ENCODE data around the gene AURKAIP1.

Gene AURKAIP1

GRCh38 chr1:1335283-1335682 lies 39.7 kb downstream of the AURKAIP1 start:
- no peak for DNase-seq
- Histone ChIP-seq H4K8ac (ENCODE audit: low read length) (no peak overlapping the region), H3K9me3 (ENCODE audit: control insufficient read depth, low read length) (no peaks in the 10 kb centered on the region), H3K18ac (ENCODE audit: low read depth in 1 of 2, low read length in 2 of 2) (no peak overlapping the region), H3K4me1 (ENCODE audit: control insufficient read depth, insufficient read depth, low read depth, low read length) (peaks cover 23% of the 10 kb centered on the region), H2AFZ (ENCODE audit: low read depth, low read length) (no peak overlapping the region), H2BK12ac (ENCODE audit: low read length in 2 of 2) (no peak overlapping the region), H3K23ac (ENCODE audit: low read length in 2 of 2) (no peak overlapping the region), H2BK5ac (ENCODE audit: low read depth, low read length, poor library complexity, severe bottlenecking) (no peak overlapping the region), H3K27me3 (ENCODE audit: control insufficient read depth in 1 of 2, insufficient read depth in 1 of 2, low read length in 2 of 2) (no peaks in the 10 kb centered on the region), H2BK120ac (ENCODE audit: low read depth, low read length) (no peak overlapping the region), H3K36me3 (ENCODE audit: control insufficient read depth in 1 of 2, insufficient read depth in 2 of 2, low read depth in 1 of 2, low read length in 2 of 2) (peaks cover 13 to 88% of the 10 kb centered on the region in 2 experiments), H2AK5ac (ENCODE audit: low read length, severe bottlenecking) (no peak overlapping the region), H3K79me1 (replicated peaks; ENCODE audit: low read length, poor library complexity, severe bottlenecking) (peaks cover 10% of the 10 kb centered on the region), H3K4ac (ENCODE audit: low read depth in 1 of 2, low read length in 2 of 2) (no peak overlapping the region), H3K27ac (ENCODE audit: low read length, poor library complexity, severe bottlenecking) (no peak overlapping the region), H3K4me2 (ENCODE audit: low read length, poor library complexity, severe bottlenecking) (no peak overlapping the region), H3K9ac (ENCODE audit: low read length) (no peak overlapping the region), H3K4me3 (ENCODE audit: insufficient read depth in 1 of 2, low read depth in 1 of 2, low read length in 2 of 2) (no peak overlapping the region), H3K14ac (ENCODE audit: low read length in 2 of 2) (no peak overlapping the region), H4K91ac (ENCODE audit: low read length) (no peak overlapping the region), H2BK15ac (ENCODE audit: low read depth, poor library complexity, severe bottlenecking) (no peak overlapping the region)
- 87% methylated on average over 16 of the region's 16 CpGs for WGBS

- H2AFZ ChIP-seq (ENCODE audit: low read depth, low read length): no peak overlapping the region
- H3K18ac ChIP-seq (ENCODE audit: low read depth in 1 of 2, low read length in 2 of 2): no peak overlapping the region
- no peak overlapping the region for H3K27ac ChIP-seq (ENCODE audit: low read length, poor library complexity, severe bottlenecking)
- H3K23ac ChIP-seq (ENCODE audit: low read length in 2 of 2): no peak overlapping the region
- H3K9me3 ChIP-seq (ENCODE audit: control insufficient read depth, low read length): no peaks in the 10 kb centered on the region
- no peak overlapping the region for H3K4me2 ChIP-seq (ENCODE audit: low read length, poor library complexity, severe bottlenecking)
- no peak overlapping the region for H3K4ac ChIP-seq (ENCODE audit: low read depth in 1 of 2, low read length in 2 of 2)
- 86% methylated on average over 11 of the region's 11 CpGs for WGBS
- no peak overlapping the region for H4K8ac ChIP-seq (ENCODE audit: low read length)
- peaks cover 28% of the 10 kb centered on the region for H3K4me1 ChIP-seq (ENCODE audit: control insufficient read depth, insufficient read depth, low read depth, low read length)
- H2BK12ac ChIP-seq (ENCODE audit: low read length in 2 of 2): no peak overlapping the region
- H3K4me3 ChIP-seq (ENCODE audit: insufficient read depth in 1 of 2, low read depth in 1 of 2, low read length in 2 of 2): no peak overlapping the region
- no peak for DNase-seq
- no peak overlapping the region for H2BK5ac ChIP-seq (ENCODE audit: low read depth, low read length, poor library complexity, severe bottlenecking)
- H4K91ac ChIP-seq (ENCODE audit: low read length): no peak overlapping the region
- H3K36me3 ChIP-seq (ENCODE audit: control insufficient read depth in 1 of 2, insufficient read depth in 2 of 2, low read depth in 1 of 2, low read length in 2 of 2): peaks cover 12 to 88% of the 10 kb centered on the region in 2 experiments
- no peak overlapping the region for H2AK5ac ChIP-seq (ENCODE audit: low read length, severe bottlenecking)
- H2BK120ac ChIP-seq (ENCODE audit: low read depth, low read length): no peak overlapping the region
- no peak overlapping the region for H2BK15ac ChIP-seq (ENCODE audit: low read depth, poor library complexity, severe bottlenecking)
- H3K9ac ChIP-seq (ENCODE audit: low read length): no peak overlapping the region
- peaks cover 7% of the 10 kb centered on the region for H3K79me1 ChIP-seq (replicated peaks; ENCODE audit: low read length, poor library complexity, severe bottlenecking)
- H3K14ac ChIP-seq (ENCODE audit: low read length in 2 of 2): no peak overlapping the region
- no peaks in the 10 kb centered on the region for H3K27me3 ChIP-seq (ENCODE audit: control insufficient read depth in 1 of 2, insufficient read depth in 1 of 2, low read length in 2 of 2)
Measured at GRCh38 chr1:1334835-1335234, 40.2 kb downstream of the AURKAIP1 start.

- H3K27me3 ChIP-seq (ENCODE audit: control insufficient read depth in 1 of 2, insufficient read depth in 1 of 2, low read length in 2 of 2): no peaks in the 10 kb centered on the region
- no peak overlapping the region for H3K14ac ChIP-seq (ENCODE audit: low read length in 2 of 2)
- no peak overlapping the region for H4K8ac ChIP-seq (ENCODE audit: low read length)
- no peak overlapping the region for H3K9ac ChIP-seq (ENCODE audit: low read length)
- no peak overlapping the region for H3K4me2 ChIP-seq (ENCODE audit: low read length, poor library complexity, severe bottlenecking)
- no peak overlapping the region for H2BK15ac ChIP-seq (ENCODE audit: low read depth, poor library complexity, severe bottlenecking)
- no peak overlapping the region for H2AFZ ChIP-seq (ENCODE audit: low read depth, low read length)
- peaks cover 33% of the 10 kb centered on the region for H3K4me1 ChIP-seq (ENCODE audit: control insufficient read depth, insufficient read depth, low read depth, low read length)
- H3K4me3 ChIP-seq (ENCODE audit: insufficient read depth in 1 of 2, low read depth in 1 of 2, low read length in 2 of 2): no peak overlapping the region
- no peak overlapping the region for H2BK12ac ChIP-seq (ENCODE audit: low read length in 2 of 2)
- H2BK120ac ChIP-seq (ENCODE audit: low read depth, low read length): no peak overlapping the region
- no peak overlapping the region for H2AK5ac ChIP-seq (ENCODE audit: low read length, severe bottlenecking)
- no peak overlapping the region for H3K4ac ChIP-seq (ENCODE audit: low read depth in 1 of 2, low read length in 2 of 2)
- WGBS: 92% methylated on average over 36 of the region's 36 CpGs
- peaks cover 6% of the 10 kb centered on the region for H3K79me1 ChIP-seq (replicated peaks; ENCODE audit: low read length, poor library complexity, severe bottlenecking)
- peaks cover 6 to 88% of the 10 kb centered on the region in 2 experiments for H3K36me3 ChIP-seq (ENCODE audit: control insufficient read depth in 1 of 2, insufficient read depth in 2 of 2, low read depth in 1 of 2, low read length in 2 of 2)
- peak overlapping the region; percentile 1 for H4K91ac ChIP-seq (ENCODE audit: low read length)
- no peak overlapping the region for H3K18ac ChIP-seq (ENCODE audit: low read depth in 1 of 2, low read length in 2 of 2)
- no peak for DNase-seq
- no peak overlapping the region for H2BK5ac ChIP-seq (ENCODE audit: low read depth, low read length, poor library complexity, severe bottlenecking)
- H3K23ac ChIP-seq (ENCODE audit: low read length in 2 of 2): no peak overlapping the region
- no peak overlapping the region for H3K27ac ChIP-seq (ENCODE audit: low read length, poor library complexity, severe bottlenecking)
- no peaks in the 10 kb centered on the region for H3K9me3 ChIP-seq (ENCODE audit: control insufficient read depth, low read length)
Measured at GRCh38 chr1:1333551-1334241, 41.3 kb downstream of the AURKAIP1 start.

GRCh38 chr1:1332774-1333480 lies 42.1 kb downstream of the AURKAIP1 start:
- Histone ChIP-seq H3K4ac (ENCODE audit: low read depth in 1 of 2, low read length in 2 of 2) (no peak overlapping the region), H2BK5ac (ENCODE audit: low read depth, low read length, poor library complexity, severe bottlenecking) (no peak overlapping the region), H2BK12ac (ENCODE audit: low read length in 2 of 2) (no peak overlapping the region), H2AK5ac (ENCODE audit: low read length, severe bottlenecking) (no peak overlapping the region), H3K4me1 (ENCODE audit: control insufficient read depth, insufficient read depth, low read depth, low read length) (peaks cover 33% of the 10 kb centered on the region), H3K36me3 (ENCODE audit: control insufficient read depth in 1 of 2, insufficient read depth in 2 of 2, low read depth in 1 of 2, low read length in 2 of 2) (peaks cover 0 to 88% of the 10 kb centered on the region in 2 experiments), H4K91ac (ENCODE audit: low read length) (peak overlapping the region; percentile 58), H3K4me3 (ENCODE audit: insufficient read depth in 1 of 2, low read depth in 1 of 2, low read length in 2 of 2) (no peak overlapping the region), H2BK120ac (ENCODE audit: low read depth, low read length) (no peak overlapping the region), H3K18ac (ENCODE audit: low read depth in 1 of 2, low read length in 2 of 2) (no peak overlapping the region), H4K8ac (ENCODE audit: low read length) (no peak overlapping the region), H3K27me3 (ENCODE audit: control insufficient read depth in 1 of 2, insufficient read depth in 1 of 2, low read length in 2 of 2) (no peaks in the 10 kb centered on the region), H2BK15ac (ENCODE audit: low read depth, poor library complexity, severe bottlenecking) (no peak overlapping the region), H3K79me1 (replicated peaks; ENCODE audit: low read length, poor library complexity, severe bottlenecking) (peaks cover 8% of the 10 kb centered on the region), H2AFZ (ENCODE audit: low read depth, low read length) (no peak overlapping the region), H3K9ac (ENCODE audit: low read length) (no peak overlapping the region), H3K4me2 (ENCODE audit: low read length, poor library complexity, severe bottlenecking) (no peak overlapping the region), H3K27ac (ENCODE audit: low read length, poor library complexity, severe bottlenecking) (no peak overlapping the region), H3K14ac (ENCODE audit: low read length in 2 of 2) (no peak overlapping the region), H3K9me3 (ENCODE audit: control insufficient read depth, low read length) (no peaks in the 10 kb centered on the region), H3K23ac (ENCODE audit: low read length in 2 of 2) (no peak overlapping the region)
- no peak for DNase-seq
- 93% methylated on average over 48 of the region's 48 CpGs for WGBS

Data from mesenchymal stem cell (in vitro differentiated cells and primary cell).